GM18519 (cell line): ENCODE measurements around the gene DOCK7.

Experiments
- ATAC-seq: cut with Tn5 transposase; IDR thresholded peaks from one replicate; pipeline ENCODE4 v1.9.1; 2021; ENCODE audit warnings: mild to moderate bottlenecking, moderate library complexity; ENCODE audit not compliant: unreplicated experiment, low FRiP score

The DOCK7 gene

GRCh38 chr1:62424411-62424810 lies 263.8 kb downstream of the DOCK7 start:
- ATAC-seq: no peak

GRCh38 chr1:62423580-62424242 lies 264.5 kb downstream of the DOCK7 start:
- ATAC-seq: no peak

GRCh38 chr1:62420214-62420613 lies 268.0 kb downstream of the DOCK7 start:
- no peak for ATAC-seq

GRCh38 chr1:62417351-62417999 lies 270.7 kb downstream of the DOCK7 start:
- ATAC-seq: no peak

DNA sequence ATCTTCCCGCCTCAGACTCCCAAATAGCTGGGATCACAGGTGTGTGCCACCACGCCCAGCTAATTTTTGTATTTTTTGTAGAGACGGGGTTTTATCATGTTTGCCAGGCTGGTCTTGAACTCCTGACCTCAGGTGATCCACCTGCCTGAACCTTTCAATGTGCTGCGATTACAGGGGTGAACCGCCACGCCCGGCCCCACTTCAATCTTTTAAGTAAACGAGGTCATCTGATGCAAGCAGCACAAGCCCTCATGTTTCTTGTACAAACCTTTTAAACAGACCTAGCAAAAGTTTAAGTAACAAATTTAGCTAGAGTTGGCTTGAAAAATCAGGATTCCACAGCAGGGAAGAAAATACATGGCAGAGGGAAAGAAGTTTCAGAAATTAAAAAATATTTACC lies 272.5 kb downstream of the DOCK7 start:
- ATAC-seq: no peak

DNA sequence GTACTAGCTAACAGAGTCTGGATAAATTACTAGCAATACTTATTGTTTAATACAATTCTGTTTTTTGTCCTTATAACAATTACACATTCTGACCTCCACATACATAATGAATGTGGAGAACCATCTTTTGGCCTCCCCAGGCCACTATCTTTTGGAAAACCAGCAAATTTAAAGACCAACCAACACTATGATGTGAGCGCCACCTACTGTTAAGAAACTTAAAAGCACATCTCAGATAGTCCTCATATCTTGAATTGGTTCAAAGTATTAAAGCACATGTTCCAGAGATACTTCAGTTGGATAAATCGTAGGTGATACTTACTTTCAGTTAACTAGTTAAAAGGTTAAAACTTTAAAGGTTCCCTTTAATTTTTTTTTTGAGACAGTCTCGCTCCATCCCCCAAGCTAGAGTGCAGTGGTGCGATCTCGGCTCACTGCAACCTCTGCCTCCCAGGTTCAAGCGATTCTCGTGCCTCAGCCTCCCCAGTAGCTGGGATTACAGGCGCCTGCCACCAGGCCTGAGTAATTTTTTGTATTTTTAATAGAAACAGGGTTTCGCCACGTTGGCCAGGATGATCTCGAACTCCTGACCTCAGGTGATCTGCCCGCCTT lies 280.7 kb downstream of the DOCK7 start:
- ATAC-seq: no peak

DNA sequence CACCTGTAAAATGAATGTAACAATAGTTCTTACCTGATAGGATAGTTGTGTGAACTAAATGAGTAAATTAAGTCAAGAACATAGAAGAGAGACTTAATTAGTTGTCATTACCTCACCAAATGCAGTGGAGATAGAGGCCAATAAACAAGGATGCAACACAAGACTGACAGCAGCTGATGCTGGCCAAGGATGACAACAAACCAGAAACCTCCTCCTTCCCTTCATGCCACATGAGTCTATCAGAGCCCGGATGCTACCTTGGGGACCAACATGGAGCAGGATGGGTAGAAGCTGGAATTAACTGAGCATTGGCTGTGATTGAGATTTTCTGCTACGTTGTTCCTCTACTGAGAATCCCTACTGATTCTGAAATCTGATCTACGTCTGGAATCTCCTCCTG lies 281.6 kb downstream of the DOCK7 start:
- no peak for ATAC-seq

DNA sequence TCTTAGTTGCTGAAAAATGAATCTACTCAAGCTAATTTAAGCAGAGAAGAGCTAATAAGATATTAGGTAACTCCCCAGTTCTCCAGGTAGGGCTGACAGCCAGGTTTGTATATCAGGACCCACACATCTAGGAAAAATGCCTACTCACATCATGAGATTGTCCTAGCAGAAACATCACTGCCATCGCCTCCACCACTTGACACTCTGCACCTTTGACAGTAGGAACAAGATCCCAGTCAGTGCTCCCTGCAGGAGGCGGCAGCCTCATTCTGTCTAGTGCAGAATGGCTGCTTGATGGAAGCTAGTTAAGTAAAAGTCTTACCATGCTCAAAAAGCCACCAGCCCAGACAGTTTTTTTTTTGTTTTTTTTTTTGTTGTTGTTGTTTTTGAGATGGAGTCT lies 282.9 kb downstream of the DOCK7 start:
- no peak for ATAC-seq
